Rectal smooth muscle tissue (tissue), 1 donor: ENCODE results near the gene PPIL1.

Experiments
- H3K27ac ChIP-seq: one replicate; pipeline ENCODE4 v1.7.0; 2013; ENCODE audit warnings: low read depth, low read length, inconsistent platforms
- H3K27me3 ChIP-seq: one replicate; pipeline ENCODE4 v1.7.0; 2013; ENCODE audit warnings: low read length; ENCODE audit not compliant: control insufficient read depth, insufficient read depth
- H3K36me3 ChIP-seq: one replicate; pipeline ENCODE4 v1.7.0; 2013; ENCODE audit warnings: low read length; ENCODE audit not compliant: control insufficient read depth, insufficient read depth
- H3K4me1 ChIP-seq: one replicate; pipeline ENCODE4 v1.7.0; 2013; ENCODE audit warnings: low read length; ENCODE audit not compliant: control insufficient read depth, insufficient read depth
- H3K4me3 ChIP-seq: one replicate; pipeline ENCODE4 v1.7.0; 2013; ENCODE audit warnings: low read length
- H3K9ac ChIP-seq: one replicate; pipeline ENCODE4 v1.7.0; 2013; ENCODE audit warnings: low read length

The PPIL1 gene

DNA sequence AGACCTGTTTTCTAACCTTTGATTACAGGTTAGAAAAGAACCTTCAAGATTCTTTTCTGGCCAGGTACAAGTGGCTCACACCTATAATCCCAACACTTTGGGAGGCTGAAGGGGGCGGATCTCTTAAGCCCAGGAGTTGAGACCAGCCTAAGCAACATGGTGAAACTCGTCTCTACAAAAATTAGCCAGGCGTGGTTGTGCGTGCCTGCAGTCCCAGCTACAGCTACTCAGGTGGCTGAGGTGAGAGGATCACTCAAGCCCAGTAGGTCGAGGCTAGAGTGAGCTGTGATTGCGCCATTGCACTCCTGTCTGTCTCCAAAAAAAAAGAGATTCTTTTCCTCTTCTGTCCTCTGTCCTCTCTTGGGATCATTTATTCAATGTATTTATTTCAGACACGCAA lies 14.5 kb downstream of the PPIL1 start:
- Histone ChIP-seq H3K27me3 (no peaks in the 10 kb centered on the region), H3K27ac (no peak overlapping the region), H3K36me3 (peaks cover 7% of the 10 kb centered on the region), H3K9ac (no peak overlapping the region), H3K4me1 (no peaks in the 10 kb centered on the region), H3K4me3 (no peak overlapping the region)

GRCh38 chr6:36858407-36858981 lies 16.1 kb downstream of the PPIL1 start:
- H3K27me3 ChIP-seq = no peaks in the 10 kb centered on the region
- H3K36me3 ChIP-seq = peaks cover 5% of the 10 kb centered on the region
- H3K4me3 ChIP-seq = no peak overlapping the region
- no peak overlapping the region for H3K27ac ChIP-seq
- H3K9ac ChIP-seq = no peak overlapping the region
- no peaks in the 10 kb centered on the region for H3K4me1 ChIP-seq

DNA sequence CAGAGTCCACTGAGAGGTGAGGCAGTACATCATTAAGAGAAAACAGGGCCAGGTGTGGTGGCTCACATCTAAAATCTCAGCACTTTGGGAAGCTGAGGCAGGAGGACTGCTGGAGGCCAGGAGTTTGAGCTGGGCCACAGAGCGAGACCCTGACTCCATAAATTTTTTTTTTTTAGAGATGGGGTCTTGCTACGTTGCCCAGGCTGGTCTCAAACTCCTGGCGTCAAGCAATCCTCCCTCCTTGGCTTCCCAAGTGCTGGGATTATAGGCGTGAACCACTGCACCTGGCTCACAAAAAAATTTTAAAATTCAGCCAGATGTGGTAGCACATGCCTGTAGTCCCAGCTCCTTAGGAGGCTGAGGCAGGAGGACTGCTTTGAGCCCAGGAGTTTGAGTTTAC lies 17.3 kb downstream of the PPIL1 start:
- H3K4me1 ChIP-seq = no peaks in the 10 kb centered on the region

GRCh38 chr6:36856277-36856676 lies 18.3 kb downstream of the PPIL1 start:
- no peaks in the 10 kb centered on the region for H3K27me3 ChIP-seq
- H3K36me3 ChIP-seq = peaks cover 5% of the 10 kb centered on the region
- H3K4me3 ChIP-seq = no peak overlapping the region
- H3K9ac ChIP-seq = no peak overlapping the region
- no peak overlapping the region for H3K27ac ChIP-seq
- peaks cover 4% of the 10 kb centered on the region for H3K4me1 ChIP-seq

More for the DNA sequence above, 17.3 kb downstream of the PPIL1 start:
- H3K4me3 ChIP-seq = no peak overlapping the region
- no peaks in the 10 kb centered on the region for H3K27me3 ChIP-seq
- H3K27ac ChIP-seq = no peak overlapping the region
- no peak overlapping the region for H3K9ac ChIP-seq
- peaks cover 5% of the 10 kb centered on the region for H3K36me3 ChIP-seq

- no peaks in the 10 kb centered on the region for H3K27me3 ChIP-seq
- H3K9ac ChIP-seq = no peak overlapping the region
- H3K4me1 ChIP-seq = peaks cover 5% of the 10 kb centered on the region
- H3K27ac ChIP-seq = no peak overlapping the region
- H3K4me3 ChIP-seq = no peak overlapping the region
- peaks cover 5% of the 10 kb centered on the region for H3K36me3 ChIP-seq
These were observed 18.9 kb downstream of the PPIL1 start for GRCh38 chr6:36855750-36856149.

GRCh38 chr6:36853325-36853724 lies 21.3 kb downstream of the PPIL1 start:
- Histone ChIP-seq H3K27me3 (no peaks in the 10 kb centered on the region), H3K4me1 (peaks cover 5% of the 10 kb centered on the region), H3K4me3 (no peak overlapping the region), H3K27ac (no peak overlapping the region), H3K36me3 (peaks cover 5% of the 10 kb centered on the region), H3K9ac (no peak overlapping the region)

GRCh38 chr6:36852481-36853147 lies 22.0 kb downstream of the PPIL1 start:
- no peak overlapping the region for H3K27ac ChIP-seq

GRCh38 chr6:36851626-36852025 lies 23.0 kb downstream of the PPIL1 start:
- no peaks in the 10 kb centered on the region for H3K27me3 ChIP-seq
- peak overlapping the region; percentile 19 for H3K27ac ChIP-seq
- H3K36me3 ChIP-seq = peaks cover 5% of the 10 kb centered on the region
- peaks cover 5% of the 10 kb centered on the region for H3K4me1 ChIP-seq
- H3K4me3 ChIP-seq = no peak overlapping the region
- H3K9ac ChIP-seq = no peak overlapping the region

More at GRCh38 chr6:36852481-36853147, 22.0 kb downstream of the PPIL1 start:
- Histone ChIP-seq H3K9ac (no peak overlapping the region), H3K4me1 (peaks cover 5% of the 10 kb centered on the region), H3K4me3 (no peak overlapping the region), H3K27me3 (no peaks in the 10 kb centered on the region), H3K36me3 (peaks cover 5% of the 10 kb centered on the region)

DNA sequence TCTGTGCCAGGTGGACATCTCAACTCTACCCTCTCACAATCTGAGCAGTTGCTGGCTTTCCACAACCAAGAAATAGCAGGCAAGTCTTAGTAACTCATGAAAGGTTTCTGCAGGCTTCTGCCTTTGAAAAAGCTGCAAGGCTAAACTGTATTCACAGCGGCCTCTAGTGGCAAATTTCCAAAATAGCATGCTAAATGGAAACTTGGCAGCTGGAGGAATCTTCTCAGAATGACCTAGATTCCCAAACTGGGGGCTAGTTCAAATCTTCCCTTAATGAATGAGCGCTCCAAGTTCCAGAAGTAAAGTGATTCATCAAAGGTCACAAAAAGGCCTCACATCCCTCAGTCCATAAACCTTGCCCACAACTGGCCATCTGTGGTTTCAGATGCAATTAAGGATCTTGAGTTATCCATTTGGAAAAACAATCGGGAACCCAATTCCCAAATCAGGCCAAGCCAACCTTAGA lies 23.4 kb downstream of the PPIL1 start:
- Histone ChIP-seq H3K27me3 (no peaks in the 10 kb centered on the region), H3K27ac (peak overlapping the region; percentile 19), H3K4me1 (peaks cover 5% of the 10 kb centered on the region), H3K4me3 (no peak overlapping the region), H3K36me3 (peaks cover 5% of the 10 kb centered on the region), H3K9ac (no peak overlapping the region)

- no peak overlapping the region for H3K4me3 ChIP-seq
- H3K36me3 ChIP-seq = no peaks in the 10 kb centered on the region
- H3K9ac ChIP-seq = no peak overlapping the region
- H3K27me3 ChIP-seq = no peaks in the 10 kb centered on the region
- H3K4me1 ChIP-seq = peaks cover 5% of the 10 kb centered on the region
- H3K27ac ChIP-seq = no peak overlapping the region
These were observed 24.6 kb downstream of the PPIL1 start for GRCh38 chr6:36850021-36850420.

GRCh38 chr6:36848658-36849441 lies 25.8 kb downstream of the PPIL1 start:
- no peak overlapping the region for H3K27ac ChIP-seq
- H3K4me3 ChIP-seq = no peak overlapping the region
- H3K9ac ChIP-seq = no peak overlapping the region

GRCh38 chr6:36847991-36848390 lies 26.6 kb downstream of the PPIL1 start:
- H3K27ac ChIP-seq = no peak overlapping the region
- peaks cover 5% of the 10 kb centered on the region for H3K4me1 ChIP-seq
- H3K9ac ChIP-seq = no peak overlapping the region
- H3K36me3 ChIP-seq = no peaks in the 10 kb centered on the region
- no peaks in the 10 kb centered on the region for H3K27me3 ChIP-seq
- H3K4me3 ChIP-seq = no peak overlapping the region

More at GRCh38 chr6:36848658-36849441, 25.8 kb downstream of the PPIL1 start:
- peaks cover 5% of the 10 kb centered on the region for H3K4me1 ChIP-seq
- no peaks in the 10 kb centered on the region for H3K27me3 ChIP-seq
- H3K36me3 ChIP-seq = no peaks in the 10 kb centered on the region
